HepG2 (cell line): ENCODE measurements around the gene CBFA2T2. TPM values are rescaled to one million over a fixed set of nuclear protein-coding genes. Genes with fewer than 3 reads are reported as not detected.
A peak's percentile ranks its signal among the peaks of the same experiment; 100 is the strongest.

Experiments used
- AHR ChIP-seq: IDR thresholded peaks from 2 replicates; pipeline ENCODE4 v1.6.1; 2018; ENCODE audit warnings: missing genetic modification reagents, missing compliant biosample characterization
- DPF2 ChIP-seq: sonication (generic); formaldehyde crosslinking; IDR thresholded peaks from 2 replicates; pipeline ENCODE4 v1.4.0; 2020; ENCODE audit warnings: mild to moderate bottlenecking, low read depth, missing genetic modification reagents, borderline replicate concordance
- HHEX ChIP-seq: IDR thresholded peaks from 2 replicates; pipeline ENCODE4 v1.6.1; 2016; ENCODE audit warnings: control low read depth
- HNF1A ChIP-seq, 2 experiments: sonication (generic) in 1 of 2; formaldehyde crosslinking in 1 of 2; IDR thresholded peaks; 2 replicates each; pipeline versions ENCODE4 v1.4.0 to v1.6.1; 2016 to 2020; ENCODE audit warnings: borderline replicate concordance in 1 of 2, low read depth in 1 of 2, mild to moderate bottlenecking in 1 of 2, missing genetic modification reagents in 1 of 2
- KDM2A ChIP-seq: sonication (generic); formaldehyde crosslinking; IDR thresholded peaks from 2 replicates; pipeline ENCODE4 v1.4.0; 2020; ENCODE audit warnings: low read depth, missing genetic modification reagents, borderline replicate concordance
- NCOA2 ChIP-seq: sonication (generic); formaldehyde crosslinking; IDR thresholded peaks from 2 replicates; pipeline ENCODE4 v1.8.0; 2022; ENCODE audit warnings: inconsistent platforms
- RFXANK ChIP-seq: IDR thresholded peaks from 2 replicates; pipeline ENCODE4 v1.6.1; 2016
- SMAD3 ChIP-seq: sonication (generic); formaldehyde crosslinking; IDR thresholded peaks from 2 replicates; pipeline ENCODE4 v1.4.0; 2020; ENCODE audit warnings: missing genetic modification reagents
- SP1 ChIP-seq, 2 experiments: fragments of 450-650 bp in 1 of 2; sonication (generic) in 1 of 2; formaldehyde crosslinking in 1 of 2; IDR thresholded peaks; 2 replicates each; pipeline versions ENCODE4 v1.4.0 to v1.6.1; 2016 to 2020; ENCODE audit warnings: missing genetic modification reagents in 1 of 2
- TEAD3 ChIP-seq: optimal IDR thresholded peaks from 2 replicates; pipeline ENCODE3; 2016; ENCODE audit warnings: borderline replicate concordance
- ZBTB39 ChIP-seq: sonication (generic); formaldehyde crosslinking; IDR thresholded peaks from 2 replicates; pipeline ENCODE4 v1.5.0; 2020; ENCODE audit warnings: missing genetic modification reagents
- ZMYM3 ChIP-seq: sonication (generic); formaldehyde crosslinking; IDR thresholded peaks from 2 replicates; pipeline ENCODE4 v1.5.1; 2020; ENCODE audit warnings: mild to moderate bottlenecking, missing genetic modification reagents
- ZNF281 ChIP-seq: sonication (generic); formaldehyde crosslinking; IDR thresholded peaks from 2 replicates; pipeline ENCODE4 v1.4.0; 2020; ENCODE audit warnings: missing genetic modification reagents, borderline replicate concordance
- ZNF333 ChIP-seq: sonication (generic); formaldehyde crosslinking; IDR thresholded peaks from 2 replicates; pipeline ENCODE4 v1.4.0; 2020; ENCODE audit warnings: mild to moderate bottlenecking, missing genetic modification reagents, borderline replicate concordance
- ZNF33B ChIP-seq: sonication (generic); formaldehyde crosslinking; IDR thresholded peaks from 2 replicates; pipeline ENCODE4 v1.5.1; 2020; ENCODE audit warnings: mild to moderate bottlenecking, missing genetic modification reagents
- ZNF768 ChIP-seq: sonication (generic); formaldehyde crosslinking; IDR thresholded peaks from 2 replicates; pipeline ENCODE4 v1.4.0; 2020; ENCODE audit warnings: missing genetic modification reagents
- ZNF770 ChIP-seq: sonication (generic); formaldehyde crosslinking; IDR thresholded peaks from 2 replicates; pipeline ENCODE4 v1.5.0; 2020; ENCODE audit warnings: mild to moderate bottlenecking, missing genetic modification reagents
- ZNF83 ChIP-seq: sonication (generic); formaldehyde crosslinking; IDR thresholded peaks from 2 replicates; pipeline ENCODE4 v1.4.0; 2020; ENCODE audit warnings: missing genetic modification reagents, mild to moderate bottlenecking, borderline replicate concordance
- polyA plus RNA-seq, 8 experiments: library from polyadenylated mRNA; depleted of rRNA in 3 of 8; stranded (reverse) in 7 of 8; unstranded in 1 of 8; fragments of >200 nt; fragmentation: Illumina TruSeq in 4 of 8; extraction: Trizol in 4 of 8; gene quantifications; 2 replicates each; pipeline versions ENCODE4 v1.2.1 to v1.2.3, GENCODE V29; 2011 to 2016; ENCODE audit warnings: low read depth in 4 of 8, missing spikeins in 1 of 8, mixed read lengths in 1 of 8; ENCODE audit not compliant: insufficient read depth in 1 of 8
- total RNA-seq, 5 experiments: library from RNA; depleted of rRNA; stranded (reverse); fragments of >200 nt; fragmentation: Illumina TruSeq; extraction: Trizol; gene quantifications; 2 replicates each; pipeline ENCODE4 v1.2.3, GENCODE V29; 2016; ENCODE audit warnings: low read depth in 1 of 5

CBFA2T2 gene
- total and polyA plus RNA-seq, 2 of the 13 experiments (the other 11 are each of a cell fraction or from before 2014, with no cell fraction given) = 6.3 to 21.2 TPM

GRCh38 chr20:33688938-33689424 lies 199.1 kb downstream of the CBFA2T2 start (continued):
- peak; percentile 31; the same call in 1 of the 2 replicates for TF ChIP-seq DPF2 (CRISPR knock-in tag)
- 0 out of 2 replicates have a peak, but pooled peaks have one; percentile 38 for TF ChIP-seq ZNF33B
- TF ChIP-seq ZNF768 (CRISPR knock-in tag) = peak; percentile 98
- TF ChIP-seq SP1 (IDR thresholded peaks at IDR 0.05) = no peak
- no peak for TF ChIP-seq SP1 (CRISPR knock-in tag; IDR thresholded peaks at IDR 0.05)
- peak; percentile 50 for TF ChIP-seq TEAD3 (CRISPR knock-in tag)
- no peak for TF ChIP-seq ZNF770 (CRISPR knock-in tag)
- TF ChIP-seq KDM2A (CRISPR knock-in tag) = no peak
- TF ChIP-seq SMAD3 (CRISPR knock-in tag) = no peak
- TF ChIP-seq HNF1A (IDR thresholded peaks at IDR 0.05; ENCODE audit: low read depth) = peak; percentile 27; the same call in 1 of the 2 replicates
- TF ChIP-seq HNF1A (CRISPR knock-in tag; IDR thresholded peaks at IDR 0.05; ENCODE audit: borderline replicate concordance) = peak; percentile 81; the same call in 1 of the 2 replicates
- peak; percentile 92 for TF ChIP-seq NCOA2
- peak; percentile 99 for TF ChIP-seq ZMYM3 (CRISPR knock-in tag)
- TF ChIP-seq ZNF281 = peak; percentile 42; the same call in 1 of the 2 replicates
- no peak for TF ChIP-seq RFXANK (CRISPR knock-in tag)
- no peak for TF ChIP-seq ZNF83
- TF ChIP-seq ZNF333 (CRISPR knock-in tag) = no peak
- 0 out of 2 replicates have a peak, but pooled peaks have one; percentile 50 for TF ChIP-seq HHEX
- peak; percentile 49; the same call in 1 of the 2 replicates for TF ChIP-seq ZBTB39 (CRISPR knock-in tag)
- no peak for TF ChIP-seq AHR (CRISPR knock-in tag)
